ENCODE results near the gene C21orf91.

C21orf91 gene

DNA sequence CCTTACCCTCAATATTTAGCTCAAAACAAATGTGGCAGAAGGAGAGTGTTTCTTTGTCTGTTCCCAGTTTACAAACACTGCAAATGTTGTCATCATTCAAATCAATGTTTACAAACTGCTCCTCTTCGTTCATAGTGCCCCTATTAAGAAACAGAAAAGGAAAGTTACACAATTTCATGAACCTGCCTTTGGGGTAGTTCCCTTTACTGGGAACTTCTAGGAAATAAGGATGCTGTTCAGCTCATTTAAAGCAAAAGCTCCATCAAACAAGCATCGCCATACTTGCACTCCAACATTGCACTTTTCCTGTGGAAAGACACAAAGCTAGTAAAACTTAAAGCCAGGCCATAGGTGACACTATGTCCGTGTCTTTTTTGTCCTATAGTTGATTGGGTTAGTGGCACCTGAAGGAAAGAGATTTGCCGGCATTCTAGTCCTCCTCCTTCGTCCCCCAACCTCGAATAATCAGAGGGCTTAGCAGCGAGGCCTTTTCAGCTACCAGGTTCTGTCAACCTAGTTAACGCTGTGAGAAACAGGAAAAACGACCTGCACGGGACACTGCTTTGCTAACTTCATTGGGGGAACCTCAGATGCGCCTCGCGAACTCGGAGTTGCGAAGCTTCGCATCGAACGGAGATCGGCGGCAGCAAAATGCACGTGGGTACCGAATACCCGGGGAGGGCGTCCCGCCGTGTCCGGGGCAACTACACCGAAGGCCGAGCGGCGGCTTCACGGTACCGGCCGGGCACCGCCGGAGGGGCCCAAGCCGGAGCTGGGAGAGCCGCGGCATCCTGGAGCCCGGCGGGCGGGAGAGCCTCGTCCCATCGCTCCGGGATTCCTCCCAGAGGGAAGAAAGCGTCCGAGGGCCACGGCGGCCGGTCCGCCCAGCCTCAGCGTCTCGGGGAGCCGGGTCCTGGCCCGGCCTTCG, 706 bp downstream of the C21orf91 start:
- no peak for TF ChIP-seq CTCF (IDR thresholded peaks at IDR 0.05; ENCODE audit: low read depth, low read length)
- H3K4me3 ChIP-seq (ENCODE audit: low read depth, low read length) = peak overlapping the region; percentile 91

GRCh38 chr21:17813353-17813752, 5.8 kb downstream of the C21orf91 start:
- no peak overlapping the region for H3K4me3 ChIP-seq (ENCODE audit: low read depth, low read length)
- TF ChIP-seq CTCF (IDR thresholded peaks at IDR 0.05; ENCODE audit: low read depth, low read length) = no peak

DNA sequence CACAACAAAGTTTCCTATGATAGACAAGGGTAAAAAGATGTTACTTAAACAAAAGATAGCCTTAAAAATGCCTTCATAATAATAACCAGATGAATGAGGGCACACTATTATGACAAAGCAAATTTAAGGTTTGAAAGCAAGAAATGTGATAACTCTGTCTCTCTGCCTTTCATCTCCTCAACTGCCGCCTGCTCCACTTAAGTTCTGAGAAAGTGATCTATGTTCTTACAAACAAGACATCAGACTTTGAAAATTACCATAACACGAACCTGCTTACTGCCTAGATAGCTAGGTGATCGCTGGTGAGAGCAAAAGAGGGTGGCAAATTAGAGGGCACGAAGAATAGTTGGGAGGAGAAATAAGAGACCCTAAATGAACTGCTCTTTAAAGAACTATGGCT, 13.2 kb downstream of the C21orf91 start:
- no peak for TF ChIP-seq CTCF (IDR thresholded peaks at IDR 0.05; ENCODE audit: low read depth, low read length)
- H3K4me3 ChIP-seq (ENCODE audit: low read depth, low read length) = no peak overlapping the region

DNA sequence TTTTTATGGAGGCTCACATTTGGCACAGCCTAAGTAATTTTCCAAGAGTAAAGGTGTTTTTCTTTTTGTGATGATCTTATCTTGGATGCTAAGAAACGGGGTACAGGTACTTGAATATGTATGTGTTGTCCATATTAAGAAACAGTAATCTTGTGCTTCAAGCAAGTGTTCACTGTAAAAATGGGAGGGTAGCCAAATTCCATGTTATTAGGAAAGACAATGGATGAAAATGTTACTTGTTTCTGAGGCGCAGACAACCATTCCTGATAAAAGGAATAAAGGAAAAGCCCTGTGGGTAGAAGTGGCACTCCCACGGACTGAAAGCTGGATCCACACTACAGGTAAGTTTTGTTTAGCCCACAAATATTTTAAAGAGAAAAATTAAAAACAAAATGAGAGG, 15.6 kb downstream of the C21orf91 start:
- H3K4me3 ChIP-seq (ENCODE audit: low read depth, low read length) = no peak overlapping the region
- TF ChIP-seq CTCF (IDR thresholded peaks at IDR 0.05; ENCODE audit: low read depth, low read length) = no peak

DNA sequence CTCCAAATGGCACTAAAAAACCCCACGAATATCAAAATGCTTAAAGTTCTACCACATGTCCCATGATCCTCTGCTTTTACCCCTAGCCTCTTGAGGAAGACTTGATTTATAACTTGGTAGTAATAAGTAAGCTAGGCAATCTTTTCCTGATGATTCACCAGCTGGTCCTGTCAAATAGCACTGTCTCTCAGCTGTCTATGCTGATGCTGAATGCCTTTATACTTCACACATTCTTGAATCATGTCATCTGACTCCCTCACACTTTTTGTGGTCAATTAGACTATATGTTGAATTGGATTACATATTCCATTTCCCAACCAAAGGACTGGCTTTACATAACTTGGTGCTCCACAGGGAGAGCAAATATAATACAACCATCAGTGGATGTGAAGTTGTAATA, 16.6 kb downstream of the C21orf91 start:
- TF ChIP-seq CTCF (IDR thresholded peaks at IDR 0.05; ENCODE audit: low read depth, low read length) = no peak
- H3K4me3 ChIP-seq (ENCODE audit: low read depth, low read length) = no peak overlapping the region

DNA sequence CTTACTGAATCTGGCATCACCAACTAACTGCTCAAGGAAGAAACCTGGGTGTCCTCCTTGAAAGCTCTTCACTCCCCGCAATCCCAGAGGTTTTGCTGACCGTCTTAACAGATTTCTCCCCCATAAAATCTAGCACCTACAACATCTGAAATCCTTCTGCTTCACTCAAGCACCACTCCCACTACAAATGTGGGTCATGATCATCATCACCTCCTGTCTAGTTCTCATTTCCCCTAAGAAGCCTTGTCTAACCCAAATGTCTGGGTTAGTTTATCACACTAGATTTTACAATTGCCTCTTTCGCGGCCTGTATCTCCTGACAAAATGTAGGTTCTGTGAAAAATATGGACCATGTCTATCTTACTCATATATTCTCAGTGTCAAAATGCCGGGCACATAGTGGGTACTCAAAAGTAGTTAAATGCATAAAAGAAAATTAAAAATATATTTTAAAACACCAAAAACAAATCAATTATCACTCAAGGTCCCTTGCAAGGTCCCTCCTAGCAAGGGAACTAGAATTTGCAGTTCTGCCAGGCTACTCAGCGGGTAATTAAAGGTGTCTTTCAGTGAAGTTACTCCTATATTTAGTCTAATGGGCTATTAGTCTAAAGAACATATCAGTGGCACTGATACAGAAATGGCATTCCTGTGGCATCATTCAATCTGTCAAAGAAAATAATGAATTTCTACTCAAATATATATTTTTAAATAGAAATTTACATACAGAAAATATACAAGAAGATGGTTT, 19.6 kb downstream of the C21orf91 start:
- no peak overlapping the region for H3K4me3 ChIP-seq (ENCODE audit: low read depth, low read length)
- no peak for TF ChIP-seq CTCF (IDR thresholded peaks at IDR 0.05; ENCODE audit: low read depth, low read length)

DNA sequence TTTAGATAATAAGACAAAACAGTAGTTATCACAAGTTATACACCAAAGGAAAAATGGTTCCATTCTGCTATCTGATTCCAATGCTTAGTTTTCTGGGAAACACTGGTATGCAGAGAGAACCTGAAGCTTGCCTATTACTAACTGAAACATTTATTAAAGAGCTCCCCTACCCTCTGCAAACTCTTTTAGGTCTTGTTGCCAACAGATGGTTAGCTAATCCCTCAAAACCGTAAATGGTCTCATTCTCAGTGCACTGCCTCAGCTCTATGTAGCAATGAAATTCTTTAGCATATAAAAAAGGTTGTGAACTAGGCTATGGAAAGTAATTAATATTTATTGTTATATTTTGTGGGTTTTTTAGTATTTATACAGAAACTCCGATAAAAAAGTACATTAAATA, 20.4 kb downstream of the C21orf91 start:
- no peak for TF ChIP-seq CTCF (IDR thresholded peaks at IDR 0.05; ENCODE audit: low read depth, low read length)
- no peak overlapping the region for H3K4me3 ChIP-seq (ENCODE audit: low read depth, low read length)

Data from WI38 (cell line).